DOHH2 (cell line): ENCODE results near the gene KIF13A.

Experiments
- H3F3A ChIP-seq: fragments of 200-600 bp; sonication (generic), shearing (Covaris generic); 2 replicates; pipeline ENCODE4 v1.6.0; 2016; ENCODE audit warnings: antibody characterized with exemption, mild to moderate bottlenecking; ENCODE audit not compliant: control insufficient read depth, insufficient read depth
- H3K27ac ChIP-seq: fragments of 200-600 bp; sonication (generic); 2 replicates; pipeline ENCODE4 v1.5.1; 2014; ENCODE audit warnings: low read depth, mild to moderate bottlenecking, low read length, moderate library complexity
- H3K27me3 ChIP-seq: fragments of 200-600 bp; sonication (generic); 2 replicates; pipeline ENCODE4 v1.6.1; 2014; ENCODE audit warnings: mild to moderate bottlenecking, low read length, mixed read lengths; ENCODE audit not compliant: control insufficient read depth
- H3K36me3 ChIP-seq: fragments of 200-600 bp; sonication (generic); 2 replicates; pipeline ENCODE4 v1.6.1; 2014; ENCODE audit warnings: mild to moderate bottlenecking, low read length, moderate library complexity, mixed read lengths; ENCODE audit not compliant: control insufficient read depth
- H3K4me1 ChIP-seq: fragments of 200-600 bp; sonication (generic); 2 replicates; pipeline ENCODE4 v1.6.1; 2014; ENCODE audit warnings: mild to moderate bottlenecking, low read length, mixed read lengths; ENCODE audit not compliant: control insufficient read depth
- H3K4me2 ChIP-seq: fragments of 200-600 bp; sonication (generic); 2 replicates; pipeline ENCODE4 v1.6.0; 2014; ENCODE audit warnings: mild to moderate bottlenecking, low read length, moderate library complexity
- H3K4me3 ChIP-seq: fragments of 200-600 bp; sonication (generic); 2 replicates; pipeline ENCODE4 v1.5.1; 2014; ENCODE audit warnings: mild to moderate bottlenecking, low read length, mixed read lengths
- H3K79me2 ChIP-seq: fragments of 200-600 bp; sonication (generic); 2 replicates; pipeline ENCODE4 v1.6.1; 2014; ENCODE audit warnings: mild to moderate bottlenecking, low read length, mixed read lengths; ENCODE audit not compliant: control insufficient read depth
- H3K9me2 ChIP-seq: fragments of 200-600 bp; sonication (generic); replicated peaks from 2 replicates; pipeline ENCODE4 v1.6.1; 2014; ENCODE audit warnings: mild to moderate bottlenecking, low read length, mixed read lengths; ENCODE audit not compliant: control insufficient read depth
- H3K9me3 ChIP-seq: fragments of 200-600 bp; sonication (generic); 2 replicates; pipeline ENCODE4 v1.6.1; 2014; ENCODE audit warnings: antibody characterized with exemption, low read length, mixed read lengths; ENCODE audit not compliant: control insufficient read depth, insufficient read depth
- H4K20me1 ChIP-seq: fragments of 200-600 bp; sonication (generic); 2 replicates; pipeline ENCODE4 v1.6.0; 2014; ENCODE audit warnings: low read depth, mild to moderate bottlenecking, antibody characterized with exemption, low read length, moderate library complexity; ENCODE audit not compliant: control insufficient read depth, insufficient read depth
- EZH2phosphoT487 ChIP-seq: fragments of 200-600 bp; sonication (generic); IDR thresholded peaks from 2 replicates; pipeline ENCODE4 v1.6.1; 2017; ENCODE audit warnings: borderline replicate concordance, mild to moderate bottlenecking, antibody characterized with exemption, low read length, moderate library complexity, mixed read lengths
- TF ChIP-seq, protein P1 (sequence below): fragments of 200-600 bp; sonication (generic); IDR thresholded peaks from one replicate; pipeline ENCODE4 v1.5.1; 2014; ENCODE audit warnings: antibody characterized with exemption, mild to moderate bottlenecking, low read depth, low read length; ENCODE audit not compliant: poor library complexity, severe bottlenecking

Gene KIF13A

DNA sequence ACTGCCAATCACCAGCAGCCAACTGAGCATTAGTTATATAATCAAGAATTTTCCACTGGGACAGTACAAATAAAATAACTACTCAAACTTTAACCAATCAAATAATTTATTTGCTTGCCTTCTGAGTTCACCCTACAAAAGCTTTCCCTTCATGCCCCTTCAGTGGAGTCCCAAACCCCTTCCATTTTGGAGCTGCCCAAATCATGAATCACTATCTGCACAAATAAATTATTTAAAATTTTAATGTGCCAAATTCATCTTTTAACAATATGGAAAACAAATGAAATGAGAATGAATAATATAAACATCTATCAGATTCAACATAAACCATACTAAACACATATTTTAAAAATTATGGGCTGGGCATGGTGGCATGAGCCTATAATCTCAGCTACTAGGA, 85.9 kb downstream of the KIF13A start:
- TF ChIP-seq, protein P1, sequence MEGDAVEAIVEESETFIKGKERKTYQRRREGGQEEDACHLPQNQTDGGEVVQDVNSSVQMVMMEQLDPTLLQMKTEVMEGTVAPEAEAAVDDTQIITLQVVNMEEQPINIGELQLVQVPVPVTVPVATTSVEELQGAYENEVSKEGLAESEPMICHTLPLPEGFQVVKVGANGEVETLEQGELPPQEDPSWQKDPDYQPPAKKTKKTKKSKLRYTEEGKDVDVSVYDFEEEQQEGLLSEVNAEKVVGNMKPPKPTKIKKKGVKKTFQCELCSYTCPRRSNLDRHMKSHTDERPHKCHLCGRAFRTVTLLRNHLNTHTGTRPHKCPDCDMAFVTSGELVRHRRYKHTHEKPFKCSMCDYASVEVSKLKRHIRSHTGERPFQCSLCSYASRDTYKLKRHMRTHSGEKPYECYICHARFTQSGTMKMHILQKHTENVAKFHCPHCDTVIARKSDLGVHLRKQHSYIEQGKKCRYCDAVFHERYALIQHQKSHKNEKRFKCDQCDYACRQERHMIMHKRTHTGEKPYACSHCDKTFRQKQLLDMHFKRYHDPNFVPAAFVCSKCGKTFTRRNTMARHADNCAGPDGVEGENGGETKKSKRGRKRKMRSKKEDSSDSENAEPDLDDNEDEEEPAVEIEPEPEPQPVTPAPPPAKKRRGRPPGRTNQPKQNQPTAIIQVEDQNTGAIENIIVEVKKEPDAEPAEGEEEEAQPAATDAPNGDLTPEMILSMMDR, result no peak
- no peak for TF ChIP-seq EZH2phosphoT487
- Histone ChIP-seq H3K9me2 (no peaks in the 10 kb centered on the region), H3K27ac (no peak overlapping the region), H3K4me1 (no peaks in the 10 kb centered on the region), H3K27me3 (no peaks in the 10 kb centered on the region), H3K9me3 (no peaks in the 10 kb centered on the region), H4K20me1 (no peaks in the 10 kb centered on the region), H3F3A (no peaks in the 10 kb centered on the region), H3K36me3 (no peaks in the 10 kb centered on the region), H3K79me2 (no peaks in the 10 kb centered on the region), H3K4me2 (no peak overlapping the region), H3K4me3 (no peak overlapping the region)

GRCh38 chr6:17900011-17900410, 87.4 kb downstream of the KIF13A start:
- Histone ChIP-seq H3K9me2 (no peaks in the 10 kb centered on the region), H3K79me2 (no peaks in the 10 kb centered on the region), H3K9me3 (peaks cover 11% of the 10 kb centered on the region; the same call in 1 of the 2 replicates), H3K4me3 (no peak overlapping the region), H3F3A (no peaks in the 10 kb centered on the region), H3K27ac (no peak overlapping the region), H4K20me1 (no peaks in the 10 kb centered on the region), H3K4me1 (no peaks in the 10 kb centered on the region), H3K4me2 (no peak overlapping the region), H3K36me3 (no peaks in the 10 kb centered on the region), H3K27me3 (no peaks in the 10 kb centered on the region)
- TF ChIP-seq EZH2phosphoT487, result no peak
- TF ChIP-seq, protein P1, result no peak

DNA sequence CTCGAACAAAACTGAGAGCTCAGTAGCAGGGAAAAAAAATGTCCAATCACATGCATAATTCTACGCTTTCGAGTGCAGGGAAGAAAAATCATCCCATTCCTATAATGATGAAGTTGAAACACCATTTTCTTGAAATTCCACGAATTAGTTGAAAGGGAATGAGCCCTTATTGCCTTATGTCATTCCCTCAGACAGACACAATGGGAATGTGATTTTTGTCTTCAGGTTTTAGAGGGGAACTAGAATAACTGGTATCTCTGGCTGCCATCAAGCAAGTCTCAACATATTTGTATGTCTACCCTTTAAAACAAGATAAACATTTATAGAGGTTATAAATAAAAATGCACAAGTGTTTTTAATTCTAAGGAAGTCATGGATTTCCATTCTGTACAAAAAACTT, 87.9 kb downstream of the KIF13A start:
- no peaks in the 10 kb centered on the region for H3K4me1 ChIP-seq
- H3K36me3 ChIP-seq, result no peaks in the 10 kb centered on the region
- H3K27ac ChIP-seq, result no peak overlapping the region
- H3K4me3 ChIP-seq, result no peak overlapping the region
- H3F3A ChIP-seq, result no peaks in the 10 kb centered on the region
- H3K9me2 ChIP-seq, result no peaks in the 10 kb centered on the region
- no peaks in the 10 kb centered on the region for H3K27me3 ChIP-seq
- TF ChIP-seq, protein P1, result no peak
- no peak for TF ChIP-seq EZH2phosphoT487
- no peaks in the 10 kb centered on the region for H4K20me1 ChIP-seq
- no peak overlapping the region for H3K4me2 ChIP-seq
- H3K9me3 ChIP-seq, result peaks cover 15% of the 10 kb centered on the region; the same call in 1 of the 2 replicates
- H3K79me2 ChIP-seq, result no peaks in the 10 kb centered on the region
